Measurements from ENCODE around the gene MMP27. TPM values are rescaled to one million over a fixed set of nuclear protein-coding genes. Genes with fewer than 3 reads are reported as not detected.
"Not testable (repeated sequence)": the region's sequence is repeated elsewhere in the genome, so short reads cannot be mapped to it uniquely, and the experiment has no call there.

Gene MMP27
- total RNA-seq, 1 donor from 2014 or later: not detected

DNA sequence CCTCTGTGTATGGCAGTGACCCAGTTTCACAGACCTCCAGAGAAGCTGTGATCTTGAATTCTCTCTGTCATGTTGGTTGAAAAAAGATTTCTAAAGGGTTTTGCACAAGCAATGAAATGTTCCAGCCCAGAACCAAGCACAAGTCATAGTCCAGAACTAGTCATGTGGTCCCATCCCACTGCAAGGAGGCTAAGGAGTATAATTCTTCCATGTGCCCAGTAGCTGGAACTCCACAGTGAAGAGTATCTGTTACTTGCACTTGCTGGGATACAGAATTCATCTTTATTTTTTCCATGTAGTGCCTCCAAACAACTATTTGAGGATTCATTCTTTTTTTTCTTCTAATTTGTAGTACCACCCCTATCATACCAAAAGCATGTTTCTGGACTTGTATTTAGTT lies 29.1 kb upstream of the MMP27 start:
- no peak overlapping the region for H3K27ac Mint-ChIP-seq (ENCODE audit: unreplicated experiment)
- no peak for DNase-seq (ENCODE audit: extremely low spot score, unreplicated experiment)
- no peaks in the 10 kb centered on the region for H3K4me1 Mint-ChIP-seq (ENCODE audit: unreplicated experiment)
- H3K36me3 Mint-ChIP-seq (ENCODE audit: unreplicated experiment): peaks cover 3% of the 10 kb centered on the region
- no peak overlapping the region for H3K4me3 Mint-ChIP-seq (ENCODE audit: unreplicated experiment)
- H3K27me3 Mint-ChIP-seq (ENCODE audit: unreplicated experiment): peaks cover 9% of the 10 kb centered on the region
- H3K9me3 Mint-ChIP-seq (ENCODE audit: unreplicated experiment): peaks cover 14% of the 10 kb centered on the region
- TF ChIP-seq, protein P1, sequence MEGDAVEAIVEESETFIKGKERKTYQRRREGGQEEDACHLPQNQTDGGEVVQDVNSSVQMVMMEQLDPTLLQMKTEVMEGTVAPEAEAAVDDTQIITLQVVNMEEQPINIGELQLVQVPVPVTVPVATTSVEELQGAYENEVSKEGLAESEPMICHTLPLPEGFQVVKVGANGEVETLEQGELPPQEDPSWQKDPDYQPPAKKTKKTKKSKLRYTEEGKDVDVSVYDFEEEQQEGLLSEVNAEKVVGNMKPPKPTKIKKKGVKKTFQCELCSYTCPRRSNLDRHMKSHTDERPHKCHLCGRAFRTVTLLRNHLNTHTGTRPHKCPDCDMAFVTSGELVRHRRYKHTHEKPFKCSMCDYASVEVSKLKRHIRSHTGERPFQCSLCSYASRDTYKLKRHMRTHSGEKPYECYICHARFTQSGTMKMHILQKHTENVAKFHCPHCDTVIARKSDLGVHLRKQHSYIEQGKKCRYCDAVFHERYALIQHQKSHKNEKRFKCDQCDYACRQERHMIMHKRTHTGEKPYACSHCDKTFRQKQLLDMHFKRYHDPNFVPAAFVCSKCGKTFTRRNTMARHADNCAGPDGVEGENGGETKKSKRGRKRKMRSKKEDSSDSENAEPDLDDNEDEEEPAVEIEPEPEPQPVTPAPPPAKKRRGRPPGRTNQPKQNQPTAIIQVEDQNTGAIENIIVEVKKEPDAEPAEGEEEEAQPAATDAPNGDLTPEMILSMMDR (IDR thresholded peaks at IDR 0.05): no peak

DNA sequence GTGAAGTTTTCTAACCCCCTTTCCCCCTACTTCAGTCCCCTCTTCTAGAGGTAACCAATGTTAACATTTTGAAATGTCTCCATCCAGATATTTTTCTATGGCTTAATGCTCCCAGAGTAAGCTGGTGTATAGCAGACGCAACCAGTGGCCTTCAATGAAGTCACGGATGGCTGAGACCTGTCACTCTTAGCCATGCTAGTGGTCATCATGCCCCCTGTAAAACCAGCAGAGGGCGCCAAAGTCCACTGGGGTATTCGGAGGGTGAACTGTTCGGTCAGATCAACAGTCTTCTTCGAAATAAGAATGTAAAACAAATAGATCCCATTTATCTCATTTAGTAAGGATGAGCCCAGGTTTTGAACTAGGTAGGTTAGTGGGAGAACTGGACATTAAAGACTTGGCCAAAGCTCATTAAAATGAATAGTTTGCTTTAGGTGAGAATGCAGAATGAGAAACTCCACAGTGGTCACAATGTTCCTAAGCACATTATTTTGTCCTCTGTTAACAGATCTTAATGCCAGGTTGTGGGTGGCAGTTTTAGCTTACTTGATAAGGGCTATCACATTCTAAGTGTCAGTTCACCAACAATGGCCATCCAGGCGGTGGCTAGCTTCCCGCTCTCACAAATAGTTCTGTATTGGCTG lies 27.8 kb upstream of the MMP27 start:
- Mint-ChIP-seq H3K27ac (ENCODE audit: unreplicated experiment) (no peak overlapping the region), H3K36me3 (ENCODE audit: unreplicated experiment) (peaks cover under 1% of the 10 kb centered on the region), H3K4me3 (ENCODE audit: unreplicated experiment) (no peak overlapping the region), H3K27me3 (ENCODE audit: unreplicated experiment) (peaks cover 8% of the 10 kb centered on the region), H3K4me1 (ENCODE audit: unreplicated experiment) (no peaks in the 10 kb centered on the region), H3K9me3 (ENCODE audit: unreplicated experiment) (peaks cover 4% of the 10 kb centered on the region)
- TF ChIP-seq, protein P1 (IDR thresholded peaks at IDR 0.05): peak; percentile 74
- DNase-seq (ENCODE audit: extremely low spot score, unreplicated experiment): peak; percentile 86

DNA sequence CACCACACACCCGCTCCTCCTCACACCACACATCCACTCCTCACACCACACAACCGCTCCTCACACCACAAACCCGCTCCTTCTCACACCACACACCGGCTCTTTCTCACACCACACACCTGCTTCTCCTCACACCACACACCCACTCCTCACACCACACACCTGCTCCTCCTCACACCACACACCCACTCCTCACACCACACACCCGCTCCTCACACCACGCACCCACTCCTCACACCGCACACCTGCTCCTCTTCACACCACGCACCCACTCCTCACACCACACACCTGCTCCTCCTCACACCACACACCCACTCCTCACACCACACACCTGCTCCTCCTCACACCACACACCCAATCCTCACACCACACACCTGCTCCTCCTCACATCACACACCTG lies 25.4 kb upstream of the MMP27 start:
- H3K27ac Mint-ChIP-seq (ENCODE audit: unreplicated experiment); H3K4me1 Mint-ChIP-seq (ENCODE audit: unreplicated experiment); H3K4me3 Mint-ChIP-seq (ENCODE audit: unreplicated experiment); H3K9me3 Mint-ChIP-seq (ENCODE audit: unreplicated experiment); H3K27me3 Mint-ChIP-seq (ENCODE audit: unreplicated experiment); H3K36me3 Mint-ChIP-seq (ENCODE audit: unreplicated experiment); DNase-seq (ENCODE audit: extremely low spot score, unreplicated experiment): not testable (repeated sequence)

DNA sequence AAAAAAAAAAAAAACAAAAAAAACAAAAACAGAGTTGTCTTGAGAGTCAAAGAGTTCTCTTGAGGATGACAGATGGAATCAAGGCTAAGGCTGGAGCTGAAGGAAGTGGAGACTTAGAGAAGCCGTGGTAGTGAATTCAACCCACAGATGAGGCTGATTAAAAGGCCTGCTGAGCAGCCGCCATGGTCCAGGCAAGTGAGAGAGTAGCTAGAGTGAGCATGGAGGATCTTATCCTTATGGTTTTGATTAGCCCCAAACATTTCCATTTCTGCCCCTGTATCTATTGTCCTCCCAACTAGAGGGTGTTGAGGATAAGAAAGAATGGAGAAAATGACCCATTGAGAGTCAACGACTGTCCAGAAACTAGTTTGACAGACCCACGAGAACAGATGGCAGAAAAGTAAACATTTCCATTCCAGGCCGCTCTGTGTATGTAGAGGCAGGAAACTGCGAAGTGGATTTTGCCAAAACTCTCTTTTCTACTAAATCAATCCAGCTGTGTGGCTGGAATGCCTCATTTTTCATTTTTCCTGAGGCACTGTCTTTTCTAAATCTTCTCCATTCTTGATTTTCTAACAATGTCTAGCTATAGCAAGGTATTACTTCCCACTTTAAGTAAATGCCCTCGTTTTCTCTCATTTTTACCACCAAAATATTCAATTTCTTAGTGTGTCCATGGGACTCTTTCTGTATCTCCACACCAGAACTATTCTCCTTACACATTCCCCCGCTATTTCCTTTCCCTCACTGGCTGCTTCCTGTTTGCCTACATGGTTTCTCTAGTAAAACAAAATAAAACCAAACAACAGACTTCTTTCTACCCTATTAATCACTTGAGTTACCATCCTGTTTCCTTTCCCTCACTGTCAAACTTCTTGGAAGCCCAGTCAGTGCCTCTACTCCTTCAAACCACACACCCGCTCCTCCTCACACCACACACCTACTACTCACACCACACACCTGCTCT lies 24.6 kb upstream of the MMP27 start:
- H3K9me3 Mint-ChIP-seq (ENCODE audit: unreplicated experiment): no peaks in the 10 kb centered on the region
- no peak overlapping the region for H3K27ac Mint-ChIP-seq (ENCODE audit: unreplicated experiment)
- H3K4me3 Mint-ChIP-seq (ENCODE audit: unreplicated experiment): no peak overlapping the region
- TF ChIP-seq, protein P1 (IDR thresholded peaks at IDR 0.05): no peak
- DNase-seq (ENCODE audit: extremely low spot score, unreplicated experiment): no peak
- H3K4me1 Mint-ChIP-seq (ENCODE audit: unreplicated experiment): no peaks in the 10 kb centered on the region
- no peaks in the 10 kb centered on the region for H3K36me3 Mint-ChIP-seq (ENCODE audit: unreplicated experiment)
- H3K27me3 Mint-ChIP-seq (ENCODE audit: unreplicated experiment): peaks cover 4% of the 10 kb centered on the region

DNA sequence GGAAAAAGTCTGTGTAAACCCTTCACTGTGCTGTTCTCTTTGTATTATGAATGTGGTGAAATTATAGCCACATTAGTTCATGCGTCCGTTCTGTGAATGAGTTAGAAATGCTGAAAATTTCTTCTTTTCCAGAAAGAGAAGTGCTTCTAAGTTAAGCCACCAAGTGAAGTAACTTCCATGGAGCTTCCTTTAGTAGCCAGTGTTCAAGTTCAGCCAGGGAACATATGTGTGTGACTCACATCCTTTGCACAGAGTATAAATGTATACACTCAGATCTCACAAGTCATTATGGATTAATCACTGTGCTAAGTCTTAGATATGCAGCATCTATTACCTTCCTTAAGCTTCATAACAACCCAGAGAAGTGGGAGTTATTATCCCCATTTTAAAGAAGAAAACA lies 22.3 kb upstream of the MMP27 start:
- no peak overlapping the region for H3K27ac Mint-ChIP-seq (ENCODE audit: unreplicated experiment)
- no peaks in the 10 kb centered on the region for H3K4me1 Mint-ChIP-seq (ENCODE audit: unreplicated experiment)
- no peaks in the 10 kb centered on the region for H3K36me3 Mint-ChIP-seq (ENCODE audit: unreplicated experiment)
- no peak for DNase-seq (ENCODE audit: extremely low spot score, unreplicated experiment)
- H3K27me3 Mint-ChIP-seq (ENCODE audit: unreplicated experiment): no peaks in the 10 kb centered on the region
- TF ChIP-seq, protein P1 (IDR thresholded peaks at IDR 0.05): no peak
- H3K9me3 Mint-ChIP-seq (ENCODE audit: unreplicated experiment): no peaks in the 10 kb centered on the region
- no peak overlapping the region for H3K4me3 Mint-ChIP-seq (ENCODE audit: unreplicated experiment)

All from osteocyte (in vitro differentiated cells).